Liver (tissue), 9 donors: ENCODE results near the gene MTOR. TPM values are rescaled to one million over a fixed set of nuclear protein-coding genes. Genes with fewer than 3 reads are reported as not detected.
A peak's percentile ranks its signal among the peaks of the same experiment; 100 is the strongest.

Experiments
- DNase-seq: peaks from one replicate; pipeline ENCODE4 v3.0.0-alpha.2; 2017; ENCODE audit warnings: low spot score
- H3K27ac ChIP-seq, 2 donors: one replicate each; pipeline ENCODE4 v1.7.0; 2013; ENCODE audit warnings: inconsistent platforms in 2 of 2, low read length in 2 of 2, control low read depth in 1 of 2, low read depth in 1 of 2, mild to moderate bottlenecking in 1 of 2
- H3K27me3 ChIP-seq, 4 donors: one replicate each; pipeline versions ENCODE4 v1.6.1 to v1.7.0; 2013; ENCODE audit warnings: low read length in 3 of 4, inconsistent platforms in 1 of 4, mild to moderate bottlenecking in 1 of 4, moderate library complexity in 1 of 4; ENCODE audit not compliant: control insufficient read depth in 4 of 4, insufficient read depth in 4 of 4
- H3K36me3 ChIP-seq, 4 donors: one replicate each; pipeline versions ENCODE4 v1.6.1 to v1.7.0; 2013; ENCODE audit warnings: low read length in 3 of 4, mild to moderate bottlenecking in 3 of 4, low read depth in 1 of 4, moderate library complexity in 1 of 4; ENCODE audit not compliant: control insufficient read depth in 4 of 4, insufficient read depth in 3 of 4
- H3K4me1 ChIP-seq, 4 donors: one replicate each; pipeline versions ENCODE4 v1.6.1 to v1.7.0; 2013; ENCODE audit warnings: low read length in 3 of 4, mild to moderate bottlenecking in 3 of 4, moderate library complexity in 1 of 4; ENCODE audit not compliant: control insufficient read depth in 4 of 4, insufficient read depth in 4 of 4
- H3K4me3 ChIP-seq, 3 donors: one replicate each; pipeline versions ENCODE4 v1.6.1 to v1.7.0; 2013; ENCODE audit warnings: low read length in 3 of 3, control low read depth in 1 of 3, low read depth in 1 of 3, mild to moderate bottlenecking in 1 of 3
- H3K9ac ChIP-seq, 2 donors: one replicate each; pipeline ENCODE4 v1.7.0; 2013; ENCODE audit warnings: low read length in 2 of 2, mild to moderate bottlenecking in 2 of 2, moderate library complexity in 2 of 2, control low read depth in 1 of 2, low read depth in 1 of 2
- H3K9me3 ChIP-seq, 4 donors: one replicate each; pipeline versions ENCODE4 v1.6.1 to v1.7.0; 2013; ENCODE audit warnings: low read length in 3 of 4; ENCODE audit not compliant: control insufficient read depth in 4 of 4
- FOXA2 ChIP-seq: IDR thresholded peaks from 2 replicates; pipeline ENCODE4 v1.6.1; 2016; ENCODE audit warnings: antibody characterized with exemption
- GABPA ChIP-seq, 2 donors: IDR thresholded peaks in 1 of 2; conservative IDR thresholded peaks in 1 of 2; 2 replicates each; pipeline ENCODE4 v1.6.1; 2016; ENCODE audit warnings: antibody characterized with exemption in 2 of 2, mild to moderate bottlenecking in 1 of 2, moderate library complexity in 1 of 2
- HNF4G ChIP-seq: IDR thresholded peaks from 2 replicates; pipeline ENCODE4 v1.6.1; 2016; ENCODE audit warnings: antibody characterized with exemption
- JUND ChIP-seq, 2 donors: IDR thresholded peaks; 2 replicates each; pipeline ENCODE4 v1.6.1; 2016; ENCODE audit warnings: antibody characterized with exemption in 2 of 2
- NR2F2 ChIP-seq: IDR thresholded peaks from 2 replicates; pipeline ENCODE4 v1.6.1; 2016; ENCODE audit warnings: antibody characterized with exemption
- RAD21 ChIP-seq, 2 donors: IDR thresholded peaks; 2 replicates each; pipeline ENCODE4 v1.6.1; 2016; ENCODE audit warnings: antibody characterized with exemption in 2 of 2, mild to moderate bottlenecking in 2 of 2
- RXRA ChIP-seq, 2 donors: IDR thresholded peaks; 2 replicates each; pipeline ENCODE4 v1.6.1; 2017 to 2018; ENCODE audit warnings: antibody characterized with exemption in 2 of 2, mild to moderate bottlenecking in 1 of 2
- SP1 ChIP-seq: IDR thresholded peaks from 2 replicates; pipeline ENCODE4 v1.6.1; 2018; ENCODE audit warnings: antibody characterized with exemption, mild to moderate bottlenecking
- TAF1 ChIP-seq: conservative IDR thresholded peaks from 2 replicates; pipeline ENCODE4 v1.6.1; 2016; ENCODE audit warnings: antibody characterized with exemption, mild to moderate bottlenecking
- YY1 ChIP-seq: IDR thresholded peaks from 2 replicates; pipeline ENCODE4 v1.6.1; 2016; ENCODE audit warnings: antibody characterized with exemption, mild to moderate bottlenecking
- ZBTB33 ChIP-seq: IDR thresholded peaks from 2 replicates; pipeline ENCODE4 v1.6.1; 2016; ENCODE audit warnings: antibody characterized with exemption
- WGBS: extraction: QIAGEN DNeasy Blood & Tissue Kit; methylation state at CpG from one replicate; pipeline ENCODE4 v1.1.7; 2013; 5-methylcytosine and 5-hydroxymethylcytosine counted together
- polyA plus RNA-seq, 2 donors: library from polyadenylated mRNA; stranded (reverse) in 1 of 2; unstranded in 1 of 2; fragments of 200-250 nt in 1 of 2; fragments of >200 nt in 1 of 2; fragmentation: Nextera tagmentation in 1 of 2; extraction: Ambion mirVana in 1 of 2; gene quantifications; one replicate each; pipeline versions ENCODE4 v1.2.1 to v1.2.3, GENCODE V29; 2013 to 2015
- total RNA-seq, 2 donors: library from RNA; depleted of rRNA; stranded (reverse); fragments of >200 nt; gene quantifications; one replicate each; pipeline ENCODE4 v1.2.3, GENCODE V29; 2014
- TF ChIP-seq, protein P1 (sequence below): IDR thresholded peaks from 2 replicates; pipeline ENCODE4 v1.6.1; 2016; ENCODE audit warnings: antibody characterized with exemption
- TF ChIP-seq, protein P2 (sequence below): IDR thresholded peaks from 2 replicates; pipeline ENCODE4 v1.6.1; 2016; ENCODE audit warnings: antibody characterized with exemption, mild to moderate bottlenecking
- TF ChIP-seq, protein P3 (sequence below): IDR thresholded peaks from 2 replicates; pipeline ENCODE4 v1.6.1; 2016; ENCODE audit warnings: antibody characterized with exemption
- donor health status: healthy.
- donor health status: healthy.
- donor health status: healthy.
- donor health status: healthy.
- donor health status: healthy.

The MTOR gene
- total and polyA plus RNA-seq, 4 donors, result 11.6 to 45.0 (median 19.9) TPM

DNA sequence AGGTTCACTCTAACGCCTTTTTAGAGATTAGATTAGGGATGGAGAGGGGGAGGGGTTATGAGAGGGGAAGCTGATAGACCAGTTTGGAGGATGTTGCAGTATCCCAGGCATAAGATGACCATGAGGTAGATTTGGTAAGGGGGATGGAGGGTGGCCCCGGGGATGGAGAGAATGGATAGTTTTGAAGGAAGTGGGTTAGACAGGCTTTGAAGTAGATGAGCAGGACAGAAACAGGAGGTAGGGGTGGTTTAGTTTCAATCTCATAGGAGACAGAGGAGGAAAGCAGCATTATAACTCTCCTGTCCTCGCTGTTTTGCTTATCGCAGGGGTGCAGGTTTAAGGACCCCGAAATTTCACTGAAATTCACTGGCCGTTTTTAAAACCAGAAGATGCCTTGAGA, 22.4 kb upstream of the MTOR start (continued):
- no peak for TF ChIP-seq TAF1
- TF ChIP-seq, protein P1, sequence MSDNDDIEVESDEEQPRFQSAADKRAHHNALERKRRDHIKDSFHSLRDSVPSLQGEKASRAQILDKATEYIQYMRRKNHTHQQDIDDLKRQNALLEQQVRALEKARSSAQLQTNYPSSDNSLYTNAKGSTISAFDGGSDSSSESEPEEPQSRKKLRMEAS, result no peak

DNA sequence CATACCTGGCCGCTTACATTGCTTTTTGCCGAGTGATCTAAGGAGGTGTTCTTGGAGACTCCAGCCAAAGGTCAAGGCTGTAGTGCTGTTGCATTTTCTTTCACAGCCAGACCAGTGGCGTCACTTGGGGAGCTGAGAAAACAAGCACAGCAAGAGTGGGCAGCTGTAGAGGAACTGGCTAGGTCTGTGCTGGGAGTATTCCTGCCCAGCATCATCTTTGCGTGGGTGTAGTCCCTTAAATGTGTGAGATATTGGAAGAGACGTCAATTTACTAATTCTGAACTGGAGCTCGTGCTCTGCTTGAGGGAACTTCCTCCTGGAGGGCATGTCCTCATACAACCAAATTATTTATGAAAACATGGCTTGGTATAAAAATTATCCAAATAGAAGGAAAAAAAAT, 20.8 kb upstream of the MTOR start:
- H3K27ac ChIP-seq, result no peak overlapping the region
- no peak overlapping the region for H3K4me3 ChIP-seq
- DNase-seq, result no peak
- H3K36me3 ChIP-seq, result peaks cover 2 to 26% (median 16%) of the 10 kb centered on the region in 4 donors
- 96% methylated on average over 6 of the region's 6 CpGs for WGBS
- no peaks in the 10 kb centered on the region for H3K27me3 ChIP-seq
- no peak overlapping the region for H3K9ac ChIP-seq
- no peaks in the 10 kb centered on the region for H3K9me3 ChIP-seq
- TF ChIP-seq, protein P2, sequence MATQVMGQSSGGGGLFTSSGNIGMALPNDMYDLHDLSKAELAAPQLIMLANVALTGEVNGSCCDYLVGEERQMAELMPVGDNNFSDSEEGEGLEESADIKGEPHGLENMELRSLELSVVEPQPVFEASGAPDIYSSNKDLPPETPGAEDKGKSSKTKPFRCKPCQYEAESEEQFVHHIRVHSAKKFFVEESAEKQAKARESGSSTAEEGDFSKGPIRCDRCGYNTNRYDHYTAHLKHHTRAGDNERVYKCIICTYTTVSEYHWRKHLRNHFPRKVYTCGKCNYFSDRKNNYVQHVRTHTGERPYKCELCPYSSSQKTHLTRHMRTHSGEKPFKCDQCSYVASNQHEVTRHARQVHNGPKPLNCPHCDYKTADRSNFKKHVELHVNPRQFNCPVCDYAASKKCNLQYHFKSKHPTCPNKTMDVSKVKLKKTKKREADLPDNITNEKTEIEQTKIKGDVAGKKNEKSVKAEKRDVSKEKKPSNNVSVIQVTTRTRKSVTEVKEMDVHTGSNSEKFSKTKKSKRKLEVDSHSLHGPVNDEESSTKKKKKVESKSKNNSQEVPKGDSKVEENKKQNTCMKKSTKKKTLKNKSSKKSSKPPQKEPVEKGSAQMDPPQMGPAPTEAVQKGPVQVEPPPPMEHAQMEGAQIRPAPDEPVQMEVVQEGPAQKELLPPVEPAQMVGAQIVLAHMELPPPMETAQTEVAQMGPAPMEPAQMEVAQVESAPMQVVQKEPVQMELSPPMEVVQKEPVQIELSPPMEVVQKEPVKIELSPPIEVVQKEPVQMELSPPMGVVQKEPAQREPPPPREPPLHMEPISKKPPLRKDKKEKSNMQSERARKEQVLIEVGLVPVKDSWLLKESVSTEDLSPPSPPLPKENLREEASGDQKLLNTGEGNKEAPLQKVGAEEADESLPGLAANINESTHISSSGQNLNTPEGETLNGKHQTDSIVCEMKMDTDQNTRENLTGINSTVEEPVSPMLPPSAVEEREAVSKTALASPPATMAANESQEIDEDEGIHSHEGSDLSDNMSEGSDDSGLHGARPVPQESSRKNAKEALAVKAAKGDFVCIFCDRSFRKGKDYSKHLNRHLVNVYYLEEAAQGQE, result no peak
- TF ChIP-seq RAD21 (IDR thresholded peaks at IDR 0.05) (no peak), RXRA (IDR thresholded peaks at IDR 0.05) (no peak), YY1 (no peak), SP1 (no peak), JUND (IDR thresholded peaks at IDR 0.05) (no peak), FOXA2 (no peak), ZBTB33 (no peak), GABPA (IDR thresholded peaks at IDR 0.05 in 1 of 2, conservative IDR thresholded peaks at IDR 0.05 in 1 of 2) (no peak)
- TF ChIP-seq, protein P3, sequence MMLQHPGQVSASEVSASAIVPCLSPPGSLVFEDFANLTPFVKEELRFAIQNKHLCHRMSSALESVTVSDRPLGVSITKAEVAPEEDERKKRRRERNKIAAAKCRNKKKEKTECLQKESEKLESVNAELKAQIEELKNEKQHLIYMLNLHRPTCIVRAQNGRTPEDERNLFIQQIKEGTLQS, result no peak
- TF ChIP-seq, protein P1, result no peak
- no peaks in the 10 kb centered on the region for H3K4me1 ChIP-seq

DNA sequence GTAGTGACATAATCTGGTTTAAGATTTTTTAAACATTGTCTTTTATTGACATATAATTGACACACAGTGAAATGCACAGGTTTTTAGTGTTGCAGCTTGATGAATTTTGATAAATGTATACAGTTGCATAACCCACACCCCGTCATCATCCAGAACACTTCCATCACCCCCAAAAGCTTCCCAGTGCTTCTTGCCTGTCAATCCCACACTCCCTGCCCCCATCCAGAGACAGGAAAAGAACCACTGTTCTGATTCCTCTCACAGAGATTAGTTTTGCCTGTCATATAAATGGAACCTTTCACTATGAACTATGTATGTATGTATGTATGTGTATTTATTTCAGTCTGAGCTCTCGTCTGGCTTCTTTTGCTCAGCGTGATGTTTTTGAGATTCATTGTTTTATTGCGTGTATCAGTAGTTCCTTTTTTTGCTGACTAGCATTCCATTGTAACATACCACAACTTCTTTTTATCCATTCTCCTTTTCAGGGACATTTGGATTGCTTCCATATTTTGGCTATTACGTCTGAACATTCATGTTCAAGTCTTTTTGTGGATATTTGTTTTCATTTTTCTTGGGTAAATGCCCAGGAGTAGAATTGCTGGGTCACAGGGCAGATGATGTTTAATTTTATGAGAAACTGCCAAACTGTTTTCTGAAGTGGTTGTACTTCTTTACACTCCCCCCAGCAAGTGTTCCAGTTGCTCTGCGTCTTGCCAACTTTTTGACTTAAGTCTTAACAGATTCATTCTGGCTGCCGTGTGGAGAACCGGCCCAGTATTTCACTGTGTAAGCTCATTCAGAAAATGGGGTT, 19.4 kb upstream of the MTOR start:
- Histone ChIP-seq H3K36me3 (peaks cover 0 to 22% (median 14%) of the 10 kb centered on the region in 4 donors), H3K9me3 (no peaks in the 10 kb centered on the region), H3K27me3 (no peaks in the 10 kb centered on the region), H3K4me3 (no peak overlapping the region), H3K9ac (no peak overlapping the region), H3K27ac (no peak overlapping the region), H3K4me1 (no peaks in the 10 kb centered on the region)
- WGBS, result 71% methylated on average over 8 of the region's 8 CpGs
- no peak for TF ChIP-seq HNF4G
- TF ChIP-seq, protein P1, result no peak
- TF ChIP-seq NR2F2, result peak; percentile 58
- DNase-seq, result no peak
